Neural crest cell (in vitro differentiated cells): ENCODE measurements around the gene ARL15. TPM values are rescaled to one million over a fixed set of nuclear protein-coding genes. Genes with fewer than 3 reads are reported as not detected.

Experiments used
- DNase-seq: peaks from one replicate; pipeline ENCODE4 v3.0.0; 2021; ENCODE audit warnings: low read depth, mixed read lengths, low spot score
- H3K27ac Mint-ChIP-seq: one replicate; pipeline ENCODE4 v1.8.0; 2021; ENCODE audit warnings: mild to moderate bottlenecking, mixed read lengths; ENCODE audit not compliant: unreplicated experiment
- H3K27me3 Mint-ChIP-seq: 2 replicates; pipeline ENCODE4 v1.8.0; 2021; ENCODE audit warnings: low read depth, mild to moderate bottlenecking, mixed read lengths
- H3K36me3 Mint-ChIP-seq: 2 replicates; pipeline ENCODE4 v1.8.0; 2021; ENCODE audit warnings: low read depth, mild to moderate bottlenecking, mixed read lengths
- H3K4me1 Mint-ChIP-seq: 2 replicates; pipeline ENCODE4 v1.8.0; 2021; ENCODE audit warnings: mixed read lengths
- H3K4me3 Mint-ChIP-seq: one replicate; pipeline ENCODE4 v1.8.0; 2021; ENCODE audit warnings: mild to moderate bottlenecking, mixed read lengths
- H3K9me3 Mint-ChIP-seq: 2 replicates; pipeline ENCODE4 v1.8.0; 2021; ENCODE audit warnings: mixed read lengths
- CTCF ChIP-seq: fragments of 200-600 bp; sonication (generic); conservative IDR thresholded peaks from 2 replicates; pipeline ENCODE4 v1.5.0; 2021; ENCODE audit warnings: antibody characterized with exemption, mild to moderate bottlenecking
- total RNA-seq: library from RNA; stranded (reverse); gene quantifications from 2 replicates; pipeline ENCODE4 v1.2.1, GENCODE V29; 2021

ARL15 gene
- total RNA-seq, 1 donor from 2014 or later: 18.4 TPM

GRCh38 chr5:53946405-53947100 is 363.8 kb downstream of the ARL15 start:
- no peaks in the 10 kb centered on the region for H3K4me1 Mint-ChIP-seq

GRCh38 chr5:53944981-53945380 is 365.4 kb downstream of the ARL15 start:
- no peak overlapping the region for H3K27ac Mint-ChIP-seq
- no peaks in the 10 kb centered on the region for H3K4me1 Mint-ChIP-seq
- H3K27me3 Mint-ChIP-seq: no peaks in the 10 kb centered on the region
- no peak overlapping the region for H3K4me3 Mint-ChIP-seq
- peaks cover 17% of the 10 kb centered on the region for H3K36me3 Mint-ChIP-seq
- TF ChIP-seq CTCF: no peak
- DNase-seq: no peak
- H3K9me3 Mint-ChIP-seq: peaks cover 5% of the 10 kb centered on the region

More at GRCh38 chr5:53946405-53947100, 363.8 kb downstream of the ARL15 start:
- Mint-ChIP-seq H3K36me3 (peaks cover 25% of the 10 kb centered on the region), H3K27ac (no peak overlapping the region), H3K27me3 (no peaks in the 10 kb centered on the region), H3K4me3 (no peak overlapping the region), H3K9me3 (peaks cover 5% of the 10 kb centered on the region)
- DNase-seq: no peak
- TF ChIP-seq CTCF: no peak

- Mint-ChIP-seq H3K36me3 (peaks cover 14% of the 10 kb centered on the region), H3K27ac (no peak overlapping the region), H3K4me3 (no peak overlapping the region), H3K9me3 (peaks cover 5% of the 10 kb centered on the region), H3K27me3 (no peaks in the 10 kb centered on the region), H3K4me1 (no peaks in the 10 kb centered on the region)
- no peak for TF ChIP-seq CTCF
- no peak for DNase-seq
These were observed 366.4 kb downstream of the ARL15 start for GRCh38 chr5:53943938-53944337.

GRCh38 chr5:53942724-53943123 is 367.6 kb downstream of the ARL15 start:
- peaks cover 5% of the 10 kb centered on the region for H3K9me3 Mint-ChIP-seq
- H3K36me3 Mint-ChIP-seq: peaks cover 14% of the 10 kb centered on the region
- H3K4me1 Mint-ChIP-seq: no peaks in the 10 kb centered on the region
- no peak for TF ChIP-seq CTCF
- H3K4me3 Mint-ChIP-seq: no peak overlapping the region
- DNase-seq: no peak
- H3K27ac Mint-ChIP-seq: no peak overlapping the region
- H3K27me3 Mint-ChIP-seq: no peaks in the 10 kb centered on the region

GRCh38 chr5:53940921-53941320 is 369.5 kb downstream of the ARL15 start:
- TF ChIP-seq CTCF: no peak
- no peak for DNase-seq
- Mint-ChIP-seq H3K36me3 (peaks cover 9% of the 10 kb centered on the region), H3K27ac (no peak overlapping the region), H3K4me1 (no peaks in the 10 kb centered on the region), H3K4me3 (no peak overlapping the region), H3K9me3 (peaks cover 3% of the 10 kb centered on the region), H3K27me3 (no peaks in the 10 kb centered on the region)
